Ovary (tissue), 3 donors: ENCODE data around the gene TMTC2.

ENCODE experiments used
- POLR2A ChIP-seq: fragments of 450-650 bp; IDR thresholded peaks from one replicate; pipeline ENCODE4 v1.6.1; 2017; ENCODE audit warnings: antibody characterized with exemption, mild to moderate bottlenecking, moderate library complexity
- TF ChIP-seq, protein P1 (sequence below), 3 donors: fragments of 450-650 bp in 2 of 3; fragments of 200-600 bp in 1 of 3; IDR thresholded peaks; one replicate each; pipeline versions ENCODE4 v1.5.1 to v1.8.0; 2016 to 2022; ENCODE audit warnings: antibody characterized with exemption in 3 of 3, mild to moderate bottlenecking in 1 of 3
- donor health status: DM: no; HTN: no; CAD: no.

DNA sequence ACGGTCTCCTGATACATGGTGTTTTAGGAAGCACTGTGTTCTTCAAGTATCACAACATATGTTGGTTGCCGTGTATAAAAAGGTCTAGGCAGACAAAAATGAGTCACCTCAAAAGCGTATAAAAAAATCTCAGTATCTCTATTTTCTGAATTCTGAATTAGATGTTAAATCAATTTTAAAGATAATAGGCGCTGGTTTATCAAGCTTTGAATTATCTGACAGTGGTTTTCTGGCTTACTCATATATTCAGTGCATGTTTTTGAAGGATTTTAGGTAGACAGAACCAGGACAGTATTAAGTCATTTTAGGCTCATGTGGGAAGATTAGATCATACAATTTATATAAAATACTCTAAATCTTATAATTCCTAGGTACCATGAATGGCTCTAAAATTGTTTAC, 110.8 kb downstream of the TMTC2 start:
- TF ChIP-seq, protein P1, sequence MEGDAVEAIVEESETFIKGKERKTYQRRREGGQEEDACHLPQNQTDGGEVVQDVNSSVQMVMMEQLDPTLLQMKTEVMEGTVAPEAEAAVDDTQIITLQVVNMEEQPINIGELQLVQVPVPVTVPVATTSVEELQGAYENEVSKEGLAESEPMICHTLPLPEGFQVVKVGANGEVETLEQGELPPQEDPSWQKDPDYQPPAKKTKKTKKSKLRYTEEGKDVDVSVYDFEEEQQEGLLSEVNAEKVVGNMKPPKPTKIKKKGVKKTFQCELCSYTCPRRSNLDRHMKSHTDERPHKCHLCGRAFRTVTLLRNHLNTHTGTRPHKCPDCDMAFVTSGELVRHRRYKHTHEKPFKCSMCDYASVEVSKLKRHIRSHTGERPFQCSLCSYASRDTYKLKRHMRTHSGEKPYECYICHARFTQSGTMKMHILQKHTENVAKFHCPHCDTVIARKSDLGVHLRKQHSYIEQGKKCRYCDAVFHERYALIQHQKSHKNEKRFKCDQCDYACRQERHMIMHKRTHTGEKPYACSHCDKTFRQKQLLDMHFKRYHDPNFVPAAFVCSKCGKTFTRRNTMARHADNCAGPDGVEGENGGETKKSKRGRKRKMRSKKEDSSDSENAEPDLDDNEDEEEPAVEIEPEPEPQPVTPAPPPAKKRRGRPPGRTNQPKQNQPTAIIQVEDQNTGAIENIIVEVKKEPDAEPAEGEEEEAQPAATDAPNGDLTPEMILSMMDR (IDR thresholded peaks at IDR 0.05), result no peak
- TF ChIP-seq POLR2A, result no peak
